Neutrophil (primary cell): ENCODE results near the gene SLC16A8.

Experiments
- H3K27ac ChIP-seq: fragments of 200-600 bp; sonication (generic); 2 replicates; pipeline ENCODE4 v1.5.1; 2016; ENCODE audit warnings: mild to moderate bottlenecking, moderate library complexity
- H3K27me3 ChIP-seq: fragments of 200-600 bp; sonication (generic); 2 replicates; pipeline ENCODE4 v1.6.0; 2016; ENCODE audit warnings: mild to moderate bottlenecking
- H3K36me3 ChIP-seq: fragments of 200-600 bp; sonication (generic); 2 replicates; pipeline ENCODE4 v1.5.1; 2017
- H3K4me1 ChIP-seq, 2 experiments: fragments of 200-600 bp in 1 of 2; sonication (generic) in 1 of 2; 1 replicate in 1 of 2; 2 replicates in 1 of 2; pipeline versions ENCODE4 v1.5.1 to v1.6.1; 2013 to 2016; ENCODE audit warnings: low read depth in 1 of 2, low read length in 1 of 2, mild to moderate bottlenecking in 1 of 2, moderate library complexity in 1 of 2; ENCODE audit not compliant: control insufficient read depth in 1 of 2, insufficient read depth in 1 of 2
- H3K4me3 ChIP-seq, 2 experiments: fragments of 200-600 bp in 1 of 2; sonication (generic) in 1 of 2; 1 replicate in 1 of 2; 2 replicates in 1 of 2; pipeline ENCODE4 v1.5.1; 2013 to 2016; ENCODE audit warnings: low read depth in 1 of 2, low read length in 1 of 2, mild to moderate bottlenecking in 1 of 2, moderate library complexity in 1 of 2
- H3K9me3 ChIP-seq: fragments of 200-600 bp; sonication (generic); 2 replicates; pipeline ENCODE4 v1.5.1; 2016
- TF ChIP-seq, protein P1 (sequence below): fragments of 200-600 bp; sonication (generic); IDR thresholded peaks from 2 replicates; pipeline ENCODE4 v1.5.1; 2016; ENCODE audit warnings: antibody characterized with exemption

The SLC16A8 gene

DNA sequence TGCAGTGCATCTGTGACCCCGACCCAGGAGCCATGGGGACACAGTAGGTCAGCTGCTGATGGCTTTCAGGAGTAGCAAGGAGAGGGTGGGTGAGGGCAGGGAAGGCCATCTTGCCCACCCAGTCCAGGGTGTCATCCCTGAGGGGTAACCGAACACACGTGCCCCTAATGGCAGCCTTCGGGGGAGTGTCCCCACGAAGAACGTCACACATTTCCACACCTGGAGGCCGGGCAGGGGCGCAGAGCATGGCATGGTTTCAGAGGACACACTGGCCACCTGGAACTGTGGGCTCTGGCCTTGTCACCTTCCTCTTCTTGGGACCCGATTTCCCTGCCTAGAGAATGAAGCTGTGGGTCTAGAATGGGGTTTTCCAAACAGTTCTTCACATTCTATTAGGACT is 45.9 kb upstream of the SLC16A8 start:
- Histone ChIP-seq H3K27ac (no peak overlapping the region), H3K36me3 (peaks cover 40% of the 10 kb centered on the region), H3K4me1 (no peaks in the 10 kb centered on the region), H3K9me3 (no peaks in the 10 kb centered on the region), H3K4me3 (no peak overlapping the region), H3K27me3 (no peaks in the 10 kb centered on the region)
- TF ChIP-seq, protein P1, sequence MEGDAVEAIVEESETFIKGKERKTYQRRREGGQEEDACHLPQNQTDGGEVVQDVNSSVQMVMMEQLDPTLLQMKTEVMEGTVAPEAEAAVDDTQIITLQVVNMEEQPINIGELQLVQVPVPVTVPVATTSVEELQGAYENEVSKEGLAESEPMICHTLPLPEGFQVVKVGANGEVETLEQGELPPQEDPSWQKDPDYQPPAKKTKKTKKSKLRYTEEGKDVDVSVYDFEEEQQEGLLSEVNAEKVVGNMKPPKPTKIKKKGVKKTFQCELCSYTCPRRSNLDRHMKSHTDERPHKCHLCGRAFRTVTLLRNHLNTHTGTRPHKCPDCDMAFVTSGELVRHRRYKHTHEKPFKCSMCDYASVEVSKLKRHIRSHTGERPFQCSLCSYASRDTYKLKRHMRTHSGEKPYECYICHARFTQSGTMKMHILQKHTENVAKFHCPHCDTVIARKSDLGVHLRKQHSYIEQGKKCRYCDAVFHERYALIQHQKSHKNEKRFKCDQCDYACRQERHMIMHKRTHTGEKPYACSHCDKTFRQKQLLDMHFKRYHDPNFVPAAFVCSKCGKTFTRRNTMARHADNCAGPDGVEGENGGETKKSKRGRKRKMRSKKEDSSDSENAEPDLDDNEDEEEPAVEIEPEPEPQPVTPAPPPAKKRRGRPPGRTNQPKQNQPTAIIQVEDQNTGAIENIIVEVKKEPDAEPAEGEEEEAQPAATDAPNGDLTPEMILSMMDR, result no peak

DNA sequence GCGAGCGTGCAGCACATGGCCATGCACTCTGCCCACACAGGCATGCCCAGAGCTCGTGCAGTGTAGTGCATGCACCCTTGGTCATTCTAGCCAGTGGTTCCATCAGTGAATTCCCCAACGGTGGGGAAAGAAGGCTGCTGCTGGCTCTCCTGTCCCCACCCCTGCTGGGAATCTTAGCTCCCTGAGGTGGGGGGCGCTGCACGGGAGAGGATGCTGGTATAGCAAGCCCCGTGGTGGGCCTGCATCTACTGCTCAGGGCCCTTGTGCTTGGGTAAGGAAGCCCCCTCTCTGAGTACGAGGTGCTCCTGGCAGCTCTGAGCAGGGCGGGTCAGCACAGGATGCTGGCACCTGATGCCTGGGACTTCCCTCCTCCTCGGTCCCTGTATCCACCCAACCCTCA is 45.0 kb upstream of the SLC16A8 start:
- no peak overlapping the region for H3K27ac ChIP-seq
- peaks cover 36% of the 10 kb centered on the region for H3K36me3 ChIP-seq
- no peak overlapping the region for H3K4me3 ChIP-seq
- H3K27me3 ChIP-seq, result no peaks in the 10 kb centered on the region
- TF ChIP-seq, protein P1, result no peak
- no peaks in the 10 kb centered on the region for H3K9me3 ChIP-seq
- no peaks in the 10 kb centered on the region for H3K4me1 ChIP-seq

DNA sequence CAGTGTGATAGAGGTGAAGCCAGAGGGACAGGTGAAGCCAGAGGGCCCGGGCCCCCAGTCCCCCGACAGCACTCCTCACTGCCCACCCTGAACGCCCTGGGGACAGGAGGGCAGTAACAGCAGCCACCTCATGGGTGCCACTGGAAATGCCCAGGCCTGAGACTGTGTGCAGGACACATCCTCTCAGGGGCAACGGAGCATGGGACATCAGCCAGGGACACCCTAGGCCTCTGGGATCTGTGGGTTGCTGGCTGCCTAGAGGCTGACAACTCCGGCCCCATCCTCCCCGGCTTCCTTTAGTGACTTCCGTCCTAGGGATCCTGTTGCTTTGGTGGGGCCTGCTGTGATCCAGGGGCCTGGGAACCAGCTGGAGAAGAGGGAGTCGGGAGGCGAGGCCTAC is 43.9 kb upstream of the SLC16A8 start:
- no peaks in the 10 kb centered on the region for H3K27me3 ChIP-seq
- H3K4me3 ChIP-seq, result no peak overlapping the region
- no peaks in the 10 kb centered on the region for H3K4me1 ChIP-seq
- H3K36me3 ChIP-seq, result peaks cover 28% of the 10 kb centered on the region
- TF ChIP-seq, protein P1, result no peak
- H3K27ac ChIP-seq, result no peak overlapping the region
- H3K9me3 ChIP-seq, result no peaks in the 10 kb centered on the region

DNA sequence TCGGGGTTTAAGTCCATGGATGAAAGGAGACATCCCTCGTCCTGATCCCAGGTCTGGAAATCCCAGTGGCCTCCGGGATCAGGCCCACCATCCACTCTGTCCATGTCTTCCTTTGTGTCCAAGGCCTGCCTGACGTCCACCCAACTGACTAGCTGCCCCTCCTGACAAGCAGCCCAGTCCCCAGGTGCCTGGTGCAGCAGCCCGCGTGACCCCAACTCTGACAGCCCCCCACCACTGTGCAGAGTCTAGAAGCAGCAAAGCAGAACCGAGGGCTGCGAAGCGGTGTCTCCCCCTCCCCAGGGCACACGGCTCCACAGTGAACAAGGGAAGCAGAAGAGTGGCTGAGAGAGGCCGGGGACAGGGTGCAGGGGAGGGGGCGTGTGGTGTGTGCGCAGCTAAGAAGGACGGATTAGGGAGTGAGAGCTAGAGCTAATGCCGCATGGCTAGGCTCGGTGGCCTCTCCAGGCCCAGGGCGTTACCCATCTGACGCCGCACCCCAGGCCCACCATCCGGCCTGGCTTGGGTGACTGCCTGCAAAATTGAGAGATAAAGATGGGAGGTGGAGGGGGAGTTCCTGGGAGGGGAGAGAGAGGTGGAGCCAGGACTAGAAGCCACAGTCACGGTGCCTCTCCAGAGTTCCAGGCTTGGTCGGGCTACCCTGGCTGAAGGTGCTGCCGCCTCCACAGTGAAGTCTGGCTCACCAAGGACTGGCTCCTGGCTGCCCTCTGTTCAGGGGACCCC is 43.1 kb upstream of the SLC16A8 start:
- TF ChIP-seq, protein P1, result no peak
- no peak overlapping the region for H3K4me3 ChIP-seq
- peaks cover 20% of the 10 kb centered on the region for H3K36me3 ChIP-seq
- no peak overlapping the region for H3K27ac ChIP-seq
- no peaks in the 10 kb centered on the region for H3K9me3 ChIP-seq
- H3K27me3 ChIP-seq, result no peaks in the 10 kb centered on the region
- H3K4me1 ChIP-seq, result no peaks in the 10 kb centered on the region

DNA sequence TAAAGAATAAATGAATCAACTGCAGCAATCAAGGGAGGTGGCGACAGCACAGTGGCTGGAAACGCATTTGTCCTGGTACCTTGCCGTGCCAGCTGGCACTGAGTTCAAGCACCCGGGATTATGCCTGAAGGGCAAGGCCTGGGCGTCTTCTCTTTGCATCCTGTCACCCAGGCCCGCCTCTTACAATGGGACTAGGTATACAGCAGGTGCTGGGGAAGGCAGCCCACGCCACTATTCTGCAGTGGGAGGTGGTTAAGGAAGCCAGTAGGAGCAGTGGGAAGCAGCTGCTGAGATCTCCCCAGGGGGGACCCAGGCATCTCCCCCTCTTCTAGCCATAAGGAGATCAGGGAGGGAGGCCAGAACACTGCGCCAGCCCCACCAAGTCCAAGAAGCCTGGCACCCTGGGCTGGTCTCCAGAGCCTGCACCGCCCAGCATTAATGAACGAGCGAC is 41.8 kb upstream of the SLC16A8 start:
- Histone ChIP-seq H3K4me3 (no peak overlapping the region), H3K36me3 (peaks cover 14% of the 10 kb centered on the region), H3K9me3 (no peaks in the 10 kb centered on the region), H3K27me3 (no peaks in the 10 kb centered on the region), H3K27ac (no peak overlapping the region), H3K4me1 (no peaks in the 10 kb centered on the region)
- TF ChIP-seq, protein P1, result no peak
